A673 (cell line): ENCODE data around the gene P2RY6. TPM values are rescaled to one million over a fixed set of nuclear protein-coding genes. Genes with fewer than 3 reads are reported as not detected.

Experiments
- BruUV-seq: library from RNA; stranded (reverse); fragments of 400-500 nt; replicated peaks from 2 replicates; lab custom pipeline; 2021; lab: Mats Ljungman, UMichigan
- CTCF ChIA-PET: fragments of 300-600 bp; sonication (Branson Sonifier 250); formaldehyde crosslinking; loops from one replicate; lab custom pipeline; 2022; ENCODE audit warnings: antibody characterized with exemption; lab: Charles Lee
- POLR2A ChIA-PET: fragments of 300-600 bp; sonication (Branson Sonifier 250); formaldehyde crosslinking; loops from one replicate; lab custom pipeline; 2022; ENCODE audit warnings: antibody characterized with exemption; ENCODE audit not compliant: low non-redundant PET; lab: Charles Lee
- DNase-seq: peaks from one replicate; pipeline ENCODE4 v3.0.0-alpha.2; 2015; ENCODE audit warnings: low spot score
- H3K27ac ChIP-seq: fragments of 200-600 bp; sonication (generic); 2 replicates; pipeline ENCODE4 v1.5.1; 2016; ENCODE audit warnings: mixed run types, low read depth, mild to moderate bottlenecking, mixed read lengths, antibody characterized with exemption, low read length; ENCODE audit not compliant: poor library complexity, severe bottlenecking
- H3K27me3 ChIP-seq: fragments of 200-600 bp; sonication (generic); replicated peaks from 2 replicates; pipeline ENCODE4 v1.6.1; 2017; ENCODE audit warnings: mixed run types, low read depth, mild to moderate bottlenecking, mixed read lengths, antibody characterized with exemption, low read length; ENCODE audit not compliant: insufficient read depth, poor library complexity
- H3K36me3 ChIP-seq: fragments of 200-600 bp; sonication (generic); 2 replicates; pipeline ENCODE4 v1.6.1; 2016; ENCODE audit warnings: mixed run types, mild to moderate bottlenecking, mixed read lengths, antibody characterized with exemption, low read length; ENCODE audit not compliant: insufficient read depth, poor library complexity, severe bottlenecking
- H3K4me1 ChIP-seq: fragments of 200-600 bp; sonication (generic); 2 replicates; pipeline ENCODE4 v1.6.1; 2017; ENCODE audit warnings: mixed run types, mild to moderate bottlenecking, mixed read lengths, antibody characterized with exemption, low read length; ENCODE audit not compliant: insufficient read depth, poor library complexity, severe bottlenecking
- H3K4me3 ChIP-seq: fragments of 200-600 bp; sonication (generic); 2 replicates; pipeline ENCODE4 v1.5.1; 2016; ENCODE audit warnings: low read depth, mixed run types, mild to moderate bottlenecking, mixed read lengths, low read length; ENCODE audit not compliant: poor library complexity, severe bottlenecking
- H3K9me3 ChIP-seq: fragments of 200-600 bp; sonication (generic); 2 replicates; pipeline ENCODE4 v1.6.1; 2016; ENCODE audit warnings: mixed run types, low read depth, mild to moderate bottlenecking, mixed read lengths, antibody characterized with exemption, low read length; ENCODE audit not compliant: poor library complexity, severe bottlenecking
- CTCF ChIP-seq: fragments of 300-800, 200-600 bp; sonication (generic); conservative IDR thresholded peaks from 2 replicates; pipeline ENCODE4 v1.5.1; 2017; ENCODE audit warnings: low read depth, mild to moderate bottlenecking, antibody characterized with exemption, low read length, moderate library complexity, mixed read lengths
- EZH2 ChIP-seq: fragments of 200-600 bp; sonication (generic); IDR thresholded peaks from 2 replicates; pipeline ENCODE4 v1.6.1; 2017; ENCODE audit warnings: borderline replicate concordance, low read depth, mild to moderate bottlenecking, mixed read lengths, antibody characterized with exemption, low read length; ENCODE audit not compliant: poor library complexity, severe bottlenecking
- intact Hi-C: fragments of 100-400 bp; cut with micrococcal nuclease; formaldehyde crosslinking; loops from one replicate; pipeline ENCODE4 v1.10.0; 2022; ENCODE audit not compliant: unreplicated experiment
- total RNA-seq: library from RNA; stranded (reverse); gene quantifications from 2 replicates; pipeline ENCODE4 v1.2.3, GENCODE V29; 2021

The P2RY6 gene
- total RNA-seq, 1 experiment from 2014 or later: 0.43 TPM

GRCh38 chr11:73281201-73281741 lies 9.1 kb downstream of the P2RY6 start:
- H3K9me3 ChIP-seq: no peaks in the 10 kb centered on the region
- no peaks in the 10 kb centered on the region for H3K36me3 ChIP-seq
- H3K27ac ChIP-seq: no peak overlapping the region
- no TSS peak for BruUV-seq
- intact Hi-C loops: no loop called here
- POLR2A ChIA-PET: no interaction called here
- H3K4me1 ChIP-seq: no peaks in the 10 kb centered on the region
- TF ChIP-seq EZH2 (no peak), CTCF (no peak)
- CTCF ChIA-PET: no interaction called here
- H3K27me3 ChIP-seq: no peaks in the 10 kb centered on the region
- DNase-seq: no peak
- no peak overlapping the region for H3K4me3 ChIP-seq

- Histone ChIP-seq H3K4me3 (no peak overlapping the region), H3K27me3 (no peaks in the 10 kb centered on the region), H3K4me1 (no peaks in the 10 kb centered on the region), H3K9me3 (no peaks in the 10 kb centered on the region), H3K27ac (no peak overlapping the region), H3K36me3 (no peaks in the 10 kb centered on the region)
- no peak for DNase-seq
- CTCF ChIA-PET: no interaction called here
- POLR2A ChIA-PET: no interaction called here
- BruUV-seq: no TSS peak
- intact Hi-C loops: no loop called here
- TF ChIP-seq CTCF (no peak), EZH2 (no peak)
Observed at GRCh38 chr11:73281796-73282660, 9.9 kb downstream of the P2RY6 start.

- ChIA-PET CTCF (interaction anchor here (0.6 kb wide), 1 partner anchor 52 kb away, joined by 3 read pairs; no protein-coding TSS in a partner anchor), POLR2A (no interaction called here)
Observed at GRCh38 chr11:73283276-73284000, 11.3 kb downstream of the P2RY6 start.

More at GRCh38 chr11:73283276-73284000, 11.3 kb downstream of the P2RY6 start:
- TF ChIP-seq EZH2 (no peak), CTCF (no peak)
- H3K9me3 ChIP-seq: no peaks in the 10 kb centered on the region
- no peaks in the 10 kb centered on the region for H3K36me3 ChIP-seq
- BruUV-seq: no TSS peak
- no peak overlapping the region for H3K27ac ChIP-seq
- no peaks in the 10 kb centered on the region for H3K4me1 ChIP-seq
- H3K27me3 ChIP-seq: no peaks in the 10 kb centered on the region
- H3K4me3 ChIP-seq: no peak overlapping the region
- intact Hi-C loops: no loop called here
- no peak for DNase-seq
